Glutamatergic neuron (in vitro differentiated cells): ENCODE data around the gene LRFN2. TPM values are rescaled to one million over a fixed set of nuclear protein-coding genes. Genes with fewer than 3 reads are reported as not detected.

Experiments
- DNase-seq: peaks from one replicate; pipeline ENCODE4 v3.0.0; 2022
- H3K27ac Mint-ChIP-seq: one replicate; pipeline ENCODE4 v1.8.0; 2020; ENCODE audit warnings: mild to moderate bottlenecking, mixed read lengths, inconsistent platforms; ENCODE audit not compliant: unreplicated experiment
- H3K27me3 Mint-ChIP-seq: one replicate; pipeline ENCODE4 v1.8.0; 2020; ENCODE audit warnings: mild to moderate bottlenecking, moderate library complexity, mixed read lengths, inconsistent platforms; ENCODE audit not compliant: unreplicated experiment
- H3K36me3 Mint-ChIP-seq: one replicate; pipeline ENCODE4 v1.8.0; 2020; ENCODE audit warnings: mild to moderate bottlenecking, mixed read lengths, inconsistent platforms; ENCODE audit not compliant: unreplicated experiment
- H3K4me1 Mint-ChIP-seq: one replicate; pipeline ENCODE4 v1.8.0; 2020; ENCODE audit warnings: mild to moderate bottlenecking, low read depth, mixed read lengths, inconsistent platforms; ENCODE audit not compliant: unreplicated experiment
- H3K4me3 Mint-ChIP-seq: one replicate; pipeline ENCODE4 v1.8.0; 2020; ENCODE audit warnings: mild to moderate bottlenecking, mixed read lengths, inconsistent platforms; ENCODE audit not compliant: unreplicated experiment
- H3K9me3 Mint-ChIP-seq: one replicate; pipeline ENCODE4 v1.8.0; 2020; ENCODE audit warnings: mild to moderate bottlenecking, moderate library complexity, mixed read lengths, inconsistent platforms; ENCODE audit not compliant: unreplicated experiment
- total RNA-seq: library from RNA; stranded (reverse); fragmentation: NEBNext Ultra II Directional; extraction: Animal tissue kit (Norgen Biotek cat#: 25700); gene quantifications from one replicate; pipeline ENCODE4 v1.2.1, GENCODE V29; 2021; ENCODE audit not compliant: unreplicated experiment
- TF ChIP-seq, protein P1 (sequence below): fragments of 200-600 bp; sonication (generic); IDR thresholded peaks from one replicate; pipeline ENCODE4 v1.5.0; 2021; ENCODE audit not compliant: partially characterized antibody, unreplicated experiment

Gene LRFN2
- total RNA-seq, 1 donor from 2014 or later = 0.56 TPM

DNA sequence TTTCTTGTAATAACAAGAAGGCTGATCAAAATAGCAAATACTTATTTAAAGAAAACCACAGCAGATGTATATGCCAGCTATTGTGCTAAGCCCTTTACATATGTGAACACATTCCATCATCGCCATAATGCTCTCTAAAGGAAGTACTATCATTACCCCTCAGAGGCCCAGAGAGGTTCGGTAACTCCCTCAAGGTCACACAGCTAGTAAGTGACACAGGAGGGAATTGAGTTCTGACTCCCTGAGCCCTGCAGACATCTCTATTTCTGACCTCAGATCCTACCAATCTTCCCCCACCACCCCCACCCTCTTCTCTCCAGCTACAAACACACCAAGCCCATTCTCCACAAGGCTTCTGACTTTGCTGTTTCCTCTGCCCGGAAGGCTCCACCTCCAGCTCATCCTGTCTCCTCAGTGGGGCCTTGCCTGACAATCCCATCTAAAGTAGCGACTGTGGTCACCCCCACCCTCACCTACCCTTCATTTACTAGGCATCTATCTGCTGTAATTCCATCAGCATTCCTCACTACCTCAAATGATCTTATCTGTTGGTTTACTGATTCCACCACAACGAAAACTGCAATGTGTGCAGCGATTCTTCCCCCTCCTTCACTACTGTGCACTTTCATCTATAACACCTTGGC, 234.5 kb downstream of the LRFN2 start:
- H3K27ac Mint-ChIP-seq = no peak overlapping the region
- no peak for DNase-seq
- TF ChIP-seq, protein P1, sequence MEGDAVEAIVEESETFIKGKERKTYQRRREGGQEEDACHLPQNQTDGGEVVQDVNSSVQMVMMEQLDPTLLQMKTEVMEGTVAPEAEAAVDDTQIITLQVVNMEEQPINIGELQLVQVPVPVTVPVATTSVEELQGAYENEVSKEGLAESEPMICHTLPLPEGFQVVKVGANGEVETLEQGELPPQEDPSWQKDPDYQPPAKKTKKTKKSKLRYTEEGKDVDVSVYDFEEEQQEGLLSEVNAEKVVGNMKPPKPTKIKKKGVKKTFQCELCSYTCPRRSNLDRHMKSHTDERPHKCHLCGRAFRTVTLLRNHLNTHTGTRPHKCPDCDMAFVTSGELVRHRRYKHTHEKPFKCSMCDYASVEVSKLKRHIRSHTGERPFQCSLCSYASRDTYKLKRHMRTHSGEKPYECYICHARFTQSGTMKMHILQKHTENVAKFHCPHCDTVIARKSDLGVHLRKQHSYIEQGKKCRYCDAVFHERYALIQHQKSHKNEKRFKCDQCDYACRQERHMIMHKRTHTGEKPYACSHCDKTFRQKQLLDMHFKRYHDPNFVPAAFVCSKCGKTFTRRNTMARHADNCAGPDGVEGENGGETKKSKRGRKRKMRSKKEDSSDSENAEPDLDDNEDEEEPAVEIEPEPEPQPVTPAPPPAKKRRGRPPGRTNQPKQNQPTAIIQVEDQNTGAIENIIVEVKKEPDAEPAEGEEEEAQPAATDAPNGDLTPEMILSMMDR = no peak
- H3K36me3 Mint-ChIP-seq = no peaks in the 10 kb centered on the region
- H3K9me3 Mint-ChIP-seq = peaks cover 2% of the 10 kb centered on the region
- H3K4me1 Mint-ChIP-seq = peaks cover 11% of the 10 kb centered on the region
- H3K27me3 Mint-ChIP-seq = peaks cover 3% of the 10 kb centered on the region
- no peak overlapping the region for H3K4me3 Mint-ChIP-seq

DNA sequence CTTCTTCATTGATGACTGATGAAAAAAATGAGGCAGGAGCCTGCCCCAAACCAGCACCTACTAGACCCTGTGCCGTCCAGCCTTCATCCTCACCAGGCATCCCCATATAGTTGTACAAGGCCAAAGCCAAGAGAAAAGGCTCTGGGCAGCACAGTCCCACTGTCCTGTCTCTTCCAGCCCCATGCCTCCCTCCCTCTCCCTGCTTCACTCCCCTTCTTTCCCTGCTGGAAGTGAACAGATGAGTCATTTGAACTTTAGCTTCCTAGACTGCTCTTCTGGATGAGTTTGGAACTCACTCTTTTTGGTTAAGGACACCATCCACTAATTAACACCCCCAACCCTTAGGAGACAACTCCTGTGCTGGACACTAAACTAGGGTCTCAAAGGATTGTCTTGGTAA, 235.2 kb downstream of the LRFN2 start:
- no peak overlapping the region for H3K4me3 Mint-ChIP-seq
- peaks cover under 1% of the 10 kb centered on the region for H3K36me3 Mint-ChIP-seq
- H3K27me3 Mint-ChIP-seq = peaks cover under 1% of the 10 kb centered on the region

DNA sequence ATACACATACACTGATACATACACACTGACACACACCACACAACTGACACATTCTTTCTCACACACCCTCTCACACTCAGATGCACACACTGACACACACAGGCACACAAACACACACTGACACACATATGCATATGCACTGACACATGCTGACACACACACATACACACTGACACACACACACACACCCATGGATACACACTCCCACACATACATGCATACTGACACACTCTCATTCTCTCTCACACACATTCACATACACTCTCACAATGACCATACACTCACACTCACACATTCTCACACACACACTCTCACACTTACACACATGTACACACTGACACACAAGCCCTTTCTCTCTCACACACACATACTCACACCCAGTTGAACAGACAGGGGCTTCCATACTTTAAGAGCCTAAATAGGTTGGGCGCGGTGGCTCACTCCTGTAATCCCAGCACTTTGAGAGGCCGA, 236.4 kb downstream of the LRFN2 start:
- Mint-ChIP-seq H3K27ac (no peak overlapping the region), H3K27me3 (no peaks in the 10 kb centered on the region)

More for the DNA sequence above, 235.2 kb downstream of the LRFN2 start:
- Mint-ChIP-seq H3K9me3 (peaks cover 2% of the 10 kb centered on the region), H3K27ac (no peak overlapping the region), H3K4me1 (peaks cover 11% of the 10 kb centered on the region)
- TF ChIP-seq, protein P1 = no peak
- DNase-seq = no peak

DNA sequence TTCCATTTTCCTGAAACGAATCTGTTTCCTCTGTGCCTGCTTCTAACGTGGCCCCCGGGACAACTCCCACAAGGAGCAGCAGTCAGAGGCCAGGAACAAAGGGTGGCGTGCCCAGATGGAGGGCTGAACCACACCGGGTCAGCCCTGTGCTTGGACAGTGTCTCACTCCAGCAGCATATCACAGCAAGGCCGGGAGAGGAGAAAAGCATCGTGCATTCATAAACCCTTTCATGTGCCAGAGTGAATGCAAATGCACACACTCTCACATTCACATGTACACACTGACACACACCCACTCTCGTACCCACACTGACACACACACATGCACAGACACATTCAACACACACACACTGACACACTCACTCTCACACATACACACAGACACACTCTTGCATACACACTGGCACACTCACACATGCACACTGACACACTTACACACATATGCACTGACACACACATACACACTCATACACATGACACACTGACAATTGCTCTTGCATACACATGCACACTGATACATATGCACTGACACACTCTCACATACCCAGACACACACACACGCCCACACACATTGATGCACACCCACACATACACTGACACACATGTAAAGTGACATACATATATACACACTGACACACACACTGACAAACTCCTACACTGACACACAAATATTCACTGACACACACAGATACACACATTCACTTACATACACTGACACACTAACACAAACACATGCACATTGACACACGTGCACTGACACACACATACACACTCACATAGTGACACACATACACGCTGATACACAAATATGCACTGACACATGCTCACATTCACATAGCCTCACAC, 237.0 kb downstream of the LRFN2 start:
- no peaks in the 10 kb centered on the region for H3K27me3 Mint-ChIP-seq
- no peak overlapping the region for H3K27ac Mint-ChIP-seq
- H3K36me3 Mint-ChIP-seq = peaks cover 4% of the 10 kb centered on the region
- H3K4me3 Mint-ChIP-seq = no peak overlapping the region
- DNase-seq = no peak
- H3K4me1 Mint-ChIP-seq = peaks cover 14% of the 10 kb centered on the region
- H3K9me3 Mint-ChIP-seq = peaks cover 6% of the 10 kb centered on the region
- TF ChIP-seq, protein P1 = no peak

More for the DNA sequence above, 236.4 kb downstream of the LRFN2 start:
- no peak for DNase-seq
- Mint-ChIP-seq H3K9me3 (peaks cover 6% of the 10 kb centered on the region), H3K4me1 (peaks cover 13% of the 10 kb centered on the region), H3K36me3 (peaks cover 4% of the 10 kb centered on the region), H3K4me3 (no peak overlapping the region)
- TF ChIP-seq, protein P1 = no peak
